Neural progenitor cell (in vitro differentiated cells): ENCODE results near the gene DNM2.

Source experiments
- CTCF ChIP-seq: fragments of 200-600 bp; sonication (generic); IDR thresholded peaks from 2 replicates; pipeline ENCODE4 v1.5.1; 2017; ENCODE audit warnings: antibody characterized with exemption, mild to moderate bottlenecking
- EZH2 ChIP-seq: fragments of 200-600 bp; sonication (generic); IDR thresholded peaks from 2 replicates; pipeline ENCODE4 v1.6.1; 2017; ENCODE audit warnings: antibody characterized with exemption, mild to moderate bottlenecking, moderate library complexity
- EZH2phosphoT487 ChIP-seq: fragments of 200-600 bp; sonication (generic); IDR thresholded peaks from 2 replicates; pipeline ENCODE4 v1.6.1; 2017; ENCODE audit warnings: antibody characterized with exemption

- TF ChIP-seq EZH2: no peak
- TF ChIP-seq CTCF: peak; percentile 53
- TF ChIP-seq EZH2phosphoT487: no peak
Measured at GRCh38 chr19:10861103-10861651, 143.3 kb downstream of the DNM2 start.
